AG08395 (cell line): ENCODE measurements around the gene PLXNB2.

Experiments used
- DNase-seq: peaks from one replicate; pipeline ENCODE4 v3.0.0; 2012; ENCODE audit warnings: mixed read lengths, low spot score

PLXNB2 gene

GRCh38 chr22:50298937-50299784 lies 8.3 kb downstream of the PLXNB2 start:
- DNase-seq = peak; percentile 57

DNA sequence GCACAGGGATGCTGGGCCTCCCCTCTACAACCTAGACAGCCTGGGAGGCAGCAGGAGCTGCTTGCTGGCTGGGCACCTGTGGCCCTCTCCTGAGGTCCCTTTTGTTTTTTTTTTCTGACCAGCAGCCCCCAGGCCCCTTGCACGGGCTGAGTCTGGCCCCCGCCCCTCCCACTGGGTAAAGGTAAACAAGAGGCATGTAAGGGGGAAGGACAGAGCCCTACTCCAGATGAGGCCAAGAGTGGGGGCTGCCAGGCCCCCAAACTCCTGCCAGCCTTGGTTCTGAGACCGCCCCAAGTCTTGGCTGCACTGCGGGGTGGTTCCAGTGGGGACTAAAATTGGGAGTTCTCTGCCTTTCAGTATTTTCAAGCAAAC lies 9.2 kb downstream of the PLXNB2 start:
- no peak for DNase-seq

- DNase-seq = no peak
These were observed 9.8 kb downstream of the PLXNB2 start for GRCh38 chr22:50297510-50298265.

DNA sequence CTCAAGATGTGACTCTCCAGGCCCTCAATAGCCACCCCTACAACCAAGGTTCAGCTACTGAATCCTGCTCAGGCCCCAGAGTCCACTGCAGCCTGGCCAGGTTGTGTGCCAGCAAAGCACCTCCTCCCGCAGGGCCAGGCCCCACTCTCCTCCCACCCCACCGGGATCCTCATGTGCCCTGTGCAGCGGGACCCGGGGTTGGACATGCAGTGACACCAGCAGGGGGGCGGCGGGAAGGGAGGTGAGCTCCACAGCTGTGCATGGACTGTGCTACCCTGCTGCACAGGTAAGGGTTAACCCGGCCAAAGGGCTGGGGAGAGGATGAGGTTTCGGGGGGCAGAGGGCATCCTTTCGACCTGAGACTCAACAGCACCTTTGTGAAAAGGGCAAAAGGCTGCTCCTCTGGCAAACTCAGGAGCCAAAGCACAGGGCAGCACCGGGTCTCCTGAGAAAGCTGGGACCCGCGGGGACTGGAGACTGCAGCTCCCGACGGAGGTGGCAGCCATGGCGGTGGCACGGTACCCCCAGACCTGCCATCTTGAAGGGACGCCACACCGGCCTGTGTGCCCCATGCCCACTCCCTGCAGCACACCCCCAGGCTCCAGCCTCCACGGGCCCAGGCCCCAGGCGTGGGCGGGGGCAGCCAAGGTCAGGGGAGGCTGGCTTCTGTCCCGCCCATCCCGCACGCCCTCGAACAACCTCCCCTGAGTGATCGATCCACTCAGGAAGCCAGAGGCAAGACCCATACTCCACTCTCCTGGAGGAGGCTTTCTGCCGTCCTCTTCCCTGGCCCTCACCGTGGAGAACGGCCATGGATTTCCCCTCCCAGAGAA lies 10.6 kb downstream of the PLXNB2 start:
- DNase-seq = no peak

- DNase-seq = no peak
These were observed 13.2 kb downstream of the PLXNB2 start for GRCh38 chr22:50294319-50294656.

DNA sequence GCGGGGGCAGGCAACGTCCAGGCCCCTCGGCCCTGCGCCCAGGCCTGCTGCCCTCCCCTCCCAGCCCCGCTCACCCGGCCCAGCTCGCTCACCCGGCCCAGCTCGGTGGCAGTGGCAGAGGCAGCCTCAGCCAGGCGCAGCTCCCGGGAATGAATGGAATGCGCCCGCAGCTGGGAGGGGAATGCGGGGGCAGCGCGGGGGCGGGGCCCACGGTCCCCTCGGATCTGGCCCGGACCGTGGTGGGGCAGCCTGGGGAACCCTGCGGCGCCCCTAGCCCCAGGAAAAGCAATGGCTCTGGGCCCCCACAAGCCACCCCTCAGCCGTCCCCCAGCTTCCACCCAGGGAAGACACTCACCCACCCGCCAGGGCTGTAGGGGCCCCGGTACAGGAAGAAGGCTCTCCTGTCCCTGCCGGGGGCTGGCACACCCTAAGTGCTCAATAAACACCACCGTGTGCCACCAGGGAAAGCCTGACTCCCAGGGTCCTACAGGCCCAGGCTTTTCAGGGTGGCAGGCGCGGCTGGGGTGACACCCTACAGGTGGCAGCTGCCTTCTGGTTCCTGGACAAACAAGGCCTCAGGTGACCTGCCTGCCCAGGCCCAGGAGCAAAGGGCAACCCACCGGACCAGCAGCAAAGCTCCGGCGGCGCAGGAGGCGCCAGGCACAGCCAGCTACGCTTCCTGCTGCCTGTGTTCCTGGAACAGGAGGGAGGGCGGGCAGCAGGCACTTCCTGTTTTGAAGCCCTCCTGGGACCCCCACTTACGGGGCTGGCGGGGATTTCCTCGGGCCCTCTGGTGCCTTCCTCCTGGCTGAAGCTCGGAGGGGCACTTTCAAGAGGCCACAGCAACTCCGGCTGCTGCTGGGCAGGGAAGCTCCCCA lies 13.8 kb downstream of the PLXNB2 start:
- peak; percentile 89 for DNase-seq

- DNase-seq = no peak
These were observed 14.6 kb downstream of the PLXNB2 start for GRCh38 chr22:50292643-50293440.

GRCh38 chr22:50289942-50290630 lies 17.4 kb downstream of the PLXNB2 start:
- DNase-seq = no peak

- no peak for DNase-seq
These were observed 18.1 kb downstream of the PLXNB2 start for GRCh38 chr22:50289151-50289941.

- no peak for DNase-seq
These were observed 19.7 kb downstream of the PLXNB2 start for GRCh38 chr22:50287731-50288130.

DNA sequence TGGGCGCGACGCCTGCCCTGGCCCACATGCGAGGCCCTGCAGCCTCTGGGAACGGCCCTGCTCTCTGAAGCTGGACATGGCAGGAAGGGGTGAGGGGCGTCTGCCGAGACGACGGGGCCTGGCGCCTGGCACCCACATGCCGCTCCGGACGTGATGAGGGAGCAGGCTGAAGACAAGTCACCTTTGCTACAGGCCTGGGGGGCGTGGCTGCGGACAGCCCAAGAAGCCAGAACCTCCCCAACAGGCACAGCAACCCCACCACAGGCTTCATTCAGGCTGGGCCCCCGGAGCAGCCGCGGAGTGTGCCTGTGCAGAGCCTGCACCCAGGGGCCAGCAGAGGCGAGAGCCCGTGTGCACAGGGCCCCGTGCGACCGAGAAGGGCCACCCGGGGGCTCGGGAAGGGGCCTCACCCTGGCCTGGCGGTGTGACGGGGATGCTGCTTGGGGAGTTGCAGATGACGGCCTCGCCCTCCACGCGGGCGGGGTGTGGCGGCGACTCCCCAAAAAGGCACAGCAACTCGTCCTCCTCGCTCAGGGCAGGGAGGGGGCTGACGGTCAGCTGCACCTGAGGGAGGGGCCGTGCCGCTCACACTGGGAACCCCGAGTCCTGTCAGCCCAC lies 20.6 kb downstream of the PLXNB2 start:
- DNase-seq = no peak

GRCh38 chr22:50286275-50286674 lies 21.2 kb downstream of the PLXNB2 start:
- no peak for DNase-seq

DNA sequence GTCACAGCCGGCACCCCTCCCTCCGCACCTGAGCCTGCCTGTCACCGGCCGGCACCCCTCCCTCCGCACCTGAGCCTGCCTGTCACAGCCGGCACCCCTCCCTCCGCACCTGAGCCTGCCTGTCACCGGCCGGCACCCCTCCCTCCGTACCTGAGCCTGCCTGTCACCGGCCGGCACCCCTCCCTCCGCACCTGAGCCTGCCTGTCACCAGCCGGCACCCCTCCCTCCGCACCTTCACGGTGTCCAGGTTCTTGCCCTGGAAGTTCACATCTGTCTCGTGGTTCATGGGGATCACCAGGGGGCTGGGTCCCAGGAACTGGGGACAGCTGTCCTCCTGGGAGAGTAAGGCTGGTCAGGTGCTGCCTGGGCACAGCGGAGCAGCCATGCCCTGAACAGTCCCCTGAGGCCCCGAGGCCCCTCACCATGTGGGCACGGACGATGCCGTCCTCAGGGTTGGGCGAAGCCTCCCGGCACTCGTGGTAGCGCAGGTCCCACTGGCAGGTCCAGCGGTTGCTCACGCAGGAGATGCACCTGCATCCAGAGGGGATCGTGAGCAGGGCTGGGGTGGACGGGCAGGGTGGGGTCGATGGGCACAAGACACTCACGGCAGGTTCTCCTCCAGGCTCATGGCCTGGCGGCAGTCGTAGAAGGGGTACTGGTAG lies 21.7 kb downstream of the PLXNB2 start:
- no peak for DNase-seq

DNA sequence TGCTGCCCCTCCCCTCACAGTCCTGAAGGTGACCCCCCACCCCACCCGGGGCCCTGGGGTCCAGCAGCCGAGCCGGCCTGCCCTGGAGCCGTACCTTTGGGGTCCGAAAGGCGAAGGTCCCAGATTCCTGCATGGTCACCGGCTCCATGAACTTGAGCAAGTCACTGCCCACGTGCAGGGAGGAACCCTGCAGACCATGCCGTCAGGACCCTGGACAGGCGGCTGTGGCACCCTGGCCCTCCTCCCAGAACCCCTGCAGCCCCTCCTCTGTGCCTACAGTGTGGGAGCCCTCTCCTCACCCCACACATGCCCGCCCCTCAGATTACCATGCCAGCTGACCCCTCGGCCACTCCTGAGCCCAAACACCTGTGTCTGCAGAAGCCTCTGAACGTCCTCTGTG lies 23.0 kb downstream of the PLXNB2 start:
- DNase-seq = no peak

GRCh38 chr22:50283821-50284220 lies 23.6 kb downstream of the PLXNB2 start:
- no peak for DNase-seq

GRCh38 chr22:50282361-50283155 lies 24.9 kb downstream of the PLXNB2 start:
- peak; percentile 77 for DNase-seq

DNA sequence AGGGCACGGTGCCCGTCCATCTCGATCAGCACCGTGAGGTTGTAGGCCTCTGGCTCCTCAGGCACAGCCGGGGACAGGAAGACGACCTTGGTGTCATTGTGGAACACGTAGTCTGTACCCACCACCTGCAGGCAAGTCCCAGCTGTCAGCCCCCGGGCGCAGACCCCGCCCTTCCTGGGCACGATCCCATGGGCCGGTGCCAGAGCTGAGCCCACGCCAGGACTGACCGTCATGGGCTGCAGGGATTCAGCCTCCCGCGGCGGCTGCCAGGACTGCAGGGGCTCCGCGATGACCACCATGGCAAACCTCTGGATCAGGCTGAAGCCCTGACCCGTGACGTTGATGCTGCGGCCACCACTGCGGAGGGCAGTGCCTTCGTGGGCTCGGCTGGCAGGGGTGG lies 25.5 kb downstream of the PLXNB2 start:
- no peak for DNase-seq

GRCh38 chr22:50281384-50281760 lies 26.1 kb downstream of the PLXNB2 start:
- DNase-seq = no peak
